HG03442 (cell line): ENCODE results near the gene PRKAA2.
"Not testable (repeated sequence)": the region's sequence is repeated elsewhere in the genome, so short reads cannot be mapped to it uniquely, and the experiment has no call there.

Experiments used
- ATAC-seq: cut with Tn5 transposase; IDR thresholded peaks from one replicate; pipeline ENCODE4 v1.9.1; 2021; ENCODE audit warnings: mild to moderate bottlenecking, moderate library complexity; ENCODE audit not compliant: unreplicated experiment

PRKAA2 gene

GRCh38 chr1:56644919-56645676, at the start of gene PRKAA2:
PRKAA2 (plus strand) TSS chr1:56645314; CDS start chr1:56645388, 74 bp downstream.
- ATAC-seq, result peak; percentile 47

GRCh38 chr1:56595397-56596191, 49.5 kb upstream of the PRKAA2 start:
- not testable (repeated sequence) for ATAC-seq

GRCh38 chr1:56610097-56610496, 35.0 kb upstream of the PRKAA2 start:
- not testable (repeated sequence) for ATAC-seq

- not testable (repeated sequence) for ATAC-seq
These were observed 34.3 kb upstream of the PRKAA2 start for GRCh38 chr1:56610770-56611169.

- no peak for ATAC-seq
These were observed 28.0 kb upstream of the PRKAA2 start for GRCh38 chr1:56617141-56617540.

- ATAC-seq, result no peak
These were observed 19.2 kb upstream of the PRKAA2 start for GRCh38 chr1:56625819-56626440.

GRCh38 chr1:56626546-56626945, 18.6 kb upstream of the PRKAA2 start:
- no peak for ATAC-seq

GRCh38 chr1:56627019-56627635, 18.0 kb upstream of the PRKAA2 start:
- no peak for ATAC-seq

- no peak for ATAC-seq
These were observed 17.5 kb upstream of the PRKAA2 start for GRCh38 chr1:56627636-56628039.

- ATAC-seq, result no peak
These were observed 14.3 kb upstream of the PRKAA2 start for GRCh38 chr1:56630786-56631185.

- no peak for ATAC-seq
These were observed 13.2 kb upstream of the PRKAA2 start for GRCh38 chr1:56631901-56632300.

- no peak for ATAC-seq
These were observed 10.1 kb upstream of the PRKAA2 start for GRCh38 chr1:56634981-56635380.

- no peak for ATAC-seq
These were observed 6.9 kb upstream of the PRKAA2 start for GRCh38 chr1:56638248-56638647.

- ATAC-seq, result no peak
These were observed 5.9 kb upstream of the PRKAA2 start for GRCh38 chr1:56639211-56639610.

GRCh38 chr1:56643661-56644060, 1.5 kb upstream of the PRKAA2 start:
- no peak for ATAC-seq

- no peak for ATAC-seq
These were observed 823 bp upstream of the PRKAA2 start for GRCh38 chr1:56644064-56644918.

GRCh38 chr1:56645677-56646305, 677 bp downstream of the PRKAA2 start:
- peak; percentile 19 for ATAC-seq

GRCh38 chr1:56646611-56647010, 1.5 kb downstream of the PRKAA2 start:
- ATAC-seq, result no peak

GRCh38 chr1:56647106-56647505, 2.0 kb downstream of the PRKAA2 start:
- ATAC-seq, result no peak

GRCh38 chr1:56648546-56648945, 3.4 kb downstream of the PRKAA2 start:
- no peak for ATAC-seq
